ENCODE results near the gene GAL.

Gene GAL

GRCh38 chr11:68714060-68714856 lies 29.9 kb downstream of the GAL start:
- DNase-seq = no peak

GRCh38 chr11:68715456-68716122 lies 31.2 kb downstream of the GAL start:
- no peak for DNase-seq

GRCh38 chr11:68721075-68721474 lies 36.7 kb downstream of the GAL start:
- no peak for DNase-seq

GRCh38 chr11:68722143-68722542 lies 37.8 kb downstream of the GAL start:
- no peak for DNase-seq

GRCh38 chr11:68724293-68724692 lies 39.9 kb downstream of the GAL start:
- DNase-seq = no peak

GRCh38 chr11:68727783-68728182 lies 43.4 kb downstream of the GAL start:
- DNase-seq = no peak

- DNase-seq = no peak
Observed at GRCh38 chr11:68734111-68734510, 49.8 kb downstream of the GAL start.

- no peak for DNase-seq
Observed at GRCh38 chr11:68735125-68735524, 50.8 kb downstream of the GAL start.

GRCh38 chr11:68735646-68736045 lies 51.3 kb downstream of the GAL start:
- no peak for DNase-seq
